IMR-90 (cell line): ENCODE measurements around the gene C16orf74. TPM values are rescaled to one million over a fixed set of nuclear protein-coding genes. Genes with fewer than 3 reads are reported as not detected.

Source experiments
- ATAC-seq: fragments of 200-7000 bp; cut with Tn5 transposase; 2 replicates; pipeline ENCODE4 v1.9.1; 2020; ENCODE audit warnings: low read depth, mild to moderate bottlenecking, moderate library complexity
- BruUV-seq: library from RNA; stranded (reverse); fragments of 400-500 nt; replicated peaks from 2 replicates; lab custom pipeline; 2021; lab: Mats Ljungman, UMichigan
- CTCF ChIA-PET: fragments of 300-600 bp; formaldehyde crosslinking; extraction: SDS; loops from one replicate; lab custom pipeline; 2021; ENCODE audit warnings: antibody characterized with exemption; lab: Yijun Ruan, JAX
- POLR2A ChIA-PET: fragments of 300-600 bp; sonication (Branson Sonifier 250); formaldehyde crosslinking; loops from one replicate; lab custom pipeline; 2022; ENCODE audit warnings: antibody characterized with exemption; ENCODE audit not compliant: unreplicated experiment; lab: Charles Lee
- DNase-seq: peaks from one replicate; pipeline ENCODE4 v3.0.0; 2013
- H2AFZ ChIP-seq: replicated peaks from 2 replicates; pipeline ENCODE3; 2013; ENCODE audit warnings: low read length, mild to moderate bottlenecking; ENCODE audit not compliant: poor library complexity
- H2AK5ac ChIP-seq: 2 replicates; pipeline ENCODE4 v1.6.1; 2013; ENCODE audit warnings: low read depth, low read length, inconsistent platforms
- H2AK9ac ChIP-seq: replicated peaks from 2 replicates; pipeline ENCODE3; 2013; ENCODE audit warnings: mild to moderate bottlenecking, low read depth, low read length, moderate library complexity; ENCODE audit not compliant: poor library complexity
- H2BK120ac ChIP-seq: 2 replicates; pipeline ENCODE4 v1.6.1; 2013; ENCODE audit warnings: low read depth, low read length, inconsistent platforms
- H2BK15ac ChIP-seq: 3 replicates; pipeline ENCODE4 v1.6.1; 2013; ENCODE audit warnings: low read depth, low read length, inconsistent platforms
- H2BK20ac ChIP-seq: 2 replicates; pipeline ENCODE4 v1.6.1; 2013; ENCODE audit warnings: low read depth, mild to moderate bottlenecking, inconsistent platforms, low read length, moderate library complexity
- H2BK5ac ChIP-seq: 2 replicates; pipeline ENCODE4 v1.6.1; 2013; ENCODE audit warnings: mild to moderate bottlenecking, low read depth, low read length, inconsistent platforms; ENCODE audit not compliant: poor library complexity, severe bottlenecking
- H3K14ac ChIP-seq: replicated peaks from 2 replicates; pipeline ENCODE4 v1.6.1; 2013; ENCODE audit warnings: low read depth, low read length, inconsistent platforms
- H3K18ac ChIP-seq: 2 replicates; pipeline ENCODE4 v1.6.1; 2013; ENCODE audit warnings: low read depth, low read length, control low read depth
- H3K23ac ChIP-seq: 2 replicates; pipeline ENCODE4 v1.6.1; 2013; ENCODE audit warnings: low read depth, low read length, inconsistent platforms
- H3K27ac ChIP-seq: 2 replicates; pipeline ENCODE4 v1.5.1; 2013; ENCODE audit warnings: mild to moderate bottlenecking, control low read depth, low read length; ENCODE audit not compliant: insufficient read depth
- H3K27me3 ChIP-seq: 2 replicates; pipeline ENCODE4 v1.6.1; 2013; ENCODE audit warnings: low read length; ENCODE audit not compliant: control insufficient read depth, insufficient read depth
- H3K36me3 ChIP-seq: 2 replicates; pipeline ENCODE4 v1.6.1; 2013; ENCODE audit warnings: low read length, mixed read lengths; ENCODE audit not compliant: control insufficient read depth, insufficient read depth
- H3K4ac ChIP-seq: 2 replicates; pipeline ENCODE4 v1.6.1; 2013; ENCODE audit warnings: low read depth, low read length, inconsistent platforms
- H3K4me1 ChIP-seq: 2 replicates; pipeline ENCODE4 v1.6.1; 2013; ENCODE audit warnings: low read length, mixed read lengths; ENCODE audit not compliant: control insufficient read depth, insufficient read depth
- H3K4me2 ChIP-seq: 2 replicates; pipeline ENCODE4 v1.6.1; 2013; ENCODE audit warnings: low read depth, mild to moderate bottlenecking, control low read depth, low read length, moderate library complexity
- H3K4me3 ChIP-seq: 2 replicates; pipeline ENCODE4 v1.5.1; 2013; ENCODE audit warnings: low read depth, mild to moderate bottlenecking, control low read depth, low read length, moderate library complexity; ENCODE audit not compliant: insufficient read depth
- H3K56ac ChIP-seq: 2 replicates; pipeline ENCODE4 v1.6.1; 2013; ENCODE audit warnings: low read length, inconsistent platforms; ENCODE audit not compliant: insufficient read depth; ENCODE audit errors: extremely low read depth
- H3K79me1 ChIP-seq, 2 experiments: 2 replicates each; pipeline ENCODE4 v1.6.1; 2013; ENCODE audit warnings: low read length in 2 of 2, inconsistent platforms in 1 of 2, low read depth in 1 of 2
- H3K9ac ChIP-seq: 2 replicates; pipeline ENCODE4 v1.6.1; 2013; ENCODE audit warnings: low read depth, low read length, control low read depth
- H3K9me1 ChIP-seq: 2 replicates; pipeline ENCODE4 v1.6.1; 2013; ENCODE audit warnings: low read length, inconsistent platforms; ENCODE audit not compliant: insufficient read depth
- H3K9me3 ChIP-seq: 2 replicates; pipeline ENCODE4 v1.6.1; 2013; ENCODE audit warnings: low read length; ENCODE audit not compliant: control insufficient read depth, insufficient read depth
- H4K20me1 ChIP-seq: 2 replicates; pipeline ENCODE4 v1.6.1; 2013; ENCODE audit warnings: low read length, inconsistent platforms; ENCODE audit not compliant: insufficient read depth
- H4K5ac ChIP-seq: 2 replicates; pipeline ENCODE4 v1.6.1; 2013; ENCODE audit warnings: mild to moderate bottlenecking, low read depth, low read length, control low read depth
- H4K8ac ChIP-seq, 2 experiments: 2 replicates each; pipeline ENCODE4 v1.6.1; 2013; ENCODE audit warnings: low read depth in 2 of 2, low read length in 2 of 2, control low read depth in 1 of 2, inconsistent platforms in 1 of 2
- H4K91ac ChIP-seq: 2 replicates; pipeline ENCODE4 v1.6.1; 2013; ENCODE audit warnings: low read depth, low read length, inconsistent platforms; ENCODE audit not compliant: insufficient read depth
- BHLHE40 ChIP-seq: fragments of 150-350 bp; IDR thresholded peaks from 2 replicates; pipeline ENCODE4 v1.6.1; 2016; ENCODE audit warnings: mild to moderate bottlenecking, low read depth, low read length
- CEBPB ChIP-seq: IDR thresholded peaks from 2 replicates; pipeline ENCODE4 v1.6.1; 2012; ENCODE audit warnings: low read depth, low read length, improper control_type of control experiment
- CHD1 ChIP-seq: IDR thresholded peaks from 2 replicates; pipeline ENCODE4 v1.6.1; 2012; ENCODE audit warnings: low read depth, low read length, improper control_type of control experiment
- CTCF ChIP-seq: conservative IDR thresholded peaks from 2 replicates; pipeline ENCODE4 v1.5.1; 2012; ENCODE audit warnings: mild to moderate bottlenecking, low read depth, low read length, improper control_type of control experiment
- ELK1 ChIP-seq: fragments of 150-350 bp; IDR thresholded peaks from 2 replicates; pipeline ENCODE4 v1.6.1; 2016; ENCODE audit warnings: low read depth, mild to moderate bottlenecking, low read length, moderate library complexity, borderline replicate concordance
- FOS ChIP-seq: fragments of 150-350 bp; IDR thresholded peaks from 2 replicates; pipeline ENCODE4 v1.6.1; 2016; ENCODE audit warnings: low read depth, low read length
- MAFK ChIP-seq: IDR thresholded peaks from 2 replicates; pipeline ENCODE4 v1.6.1; 2012; ENCODE audit warnings: low read depth, low read length, improper control_type of control experiment
- MAZ ChIP-seq: IDR thresholded peaks from 2 replicates; pipeline ENCODE4 v1.6.1; 2012; ENCODE audit warnings: low read depth, mild to moderate bottlenecking, low read length, improper control_type of control experiment, moderate library complexity, borderline replicate concordance
- MXI1 ChIP-seq: IDR thresholded peaks from 2 replicates; pipeline ENCODE4 v1.6.1; 2012; ENCODE audit warnings: low read depth, mild to moderate bottlenecking, low read length, moderate library complexity, borderline replicate concordance
- NFE2L2 ChIP-seq: fragments of 150-350 bp; IDR thresholded peaks from 2 replicates; pipeline ENCODE4 v1.6.1; 2016; ENCODE audit warnings: low read depth, mild to moderate bottlenecking, low read length
- POLR2A ChIP-seq: IDR thresholded peaks from 2 replicates; pipeline ENCODE4 v1.6.1; 2012; ENCODE audit warnings: mild to moderate bottlenecking, low read depth, low read length
- RAD21 ChIP-seq: IDR thresholded peaks from 2 replicates; pipeline ENCODE4 v1.6.1; 2012; ENCODE audit warnings: low read length, improper control_type of control experiment
- RCOR1 ChIP-seq: IDR thresholded peaks from 2 replicates; pipeline ENCODE4 v1.6.1; 2012; ENCODE audit warnings: mild to moderate bottlenecking, low read length, improper control_type of control experiment; ENCODE audit not compliant: insufficient replicate concordance
- RFX5 ChIP-seq: IDR thresholded peaks from 2 replicates; pipeline ENCODE4 v1.8.0; 2012; ENCODE audit warnings: low read depth, mild to moderate bottlenecking, low read length, moderate library complexity
- SMC3 ChIP-seq: fragments of 150-350 bp; IDR thresholded peaks from 2 replicates; pipeline ENCODE4 v1.6.1; 2016; ENCODE audit warnings: low read depth, mild to moderate bottlenecking, antibody characterized with exemption, low read length, moderate library complexity
- WGBS, 2 experiments: methylation state at CpG; one replicate each; pipeline versions ENCODE4 v1.1.5 to v1.1.7; 2013; ENCODE audit warnings: missing lambda C conversion rate in 2 of 2; ENCODE audit not compliant: insufficient read length in 1 of 2; ENCODE audit errors: extremely low coverage in 2 of 2; 5-methylcytosine and 5-hydroxymethylcytosine counted together
- dilution Hi-C: fragments of 300-500 bp; cut with HindIII; formaldehyde crosslinking; loops from one replicate; pipeline ENCODE4 v1.14.3; 2018; ENCODE audit warnings: low sequenced_read_pairs; ENCODE audit not compliant: unreplicated experiment
- in situ Hi-C: fragments of 300-500 bp; cut with MboI; formaldehyde crosslinking; loops from 3 replicates; pipeline ENCODE4 v1.14.3; 2019; ENCODE audit warnings: low sequenced_read_pairs, inconsistent platforms, mixed read lengths
- intact Hi-C: fragments of 100-400 bp; cut with micrococcal nuclease; formaldehyde crosslinking; loops from 2 replicates; pipeline ENCODE4 v1.10.0; 2022
- polyA plus RNA-seq, 3 experiments: library from polyadenylated mRNA; depleted of rRNA; stranded (reverse); fragments of >200 nt; gene quantifications; 2 replicates each; pipeline ENCODE4 v1.2.3, GENCODE V29; 2012; ENCODE audit warnings: low replicate concordance in 1 of 3
- total RNA-seq: library from RNA; depleted of rRNA; stranded (reverse); fragments of >200 nt; gene quantifications from 2 replicates; pipeline ENCODE4 v1.2.3, GENCODE V29; 2012

Gene C16orf74
- total and polyA plus RNA-seq, 2 of the 4 experiments (the other 2 are of a cell fraction), result 4.5 to 12.2 TPM

GRCh38 chr16:85777583-85778310 is 26.9 kb upstream of the C16orf74 start (continued):
- TF ChIP-seq RAD21, result no peak

- no peak overlapping the region for H4K91ac ChIP-seq
- H4K20me1 ChIP-seq, result peaks cover 8% of the 10 kb centered on the region
- H2AFZ ChIP-seq, result no peak overlapping the region
- H2AK5ac ChIP-seq, result no peak overlapping the region
- dilution Hi-C loops, result no loop called here
- H3K4me2 ChIP-seq, result no peak overlapping the region
- H3K4ac ChIP-seq, result no peak overlapping the region
- H2BK5ac ChIP-seq, result no peak overlapping the region
- H3K4me3 ChIP-seq, result no peak overlapping the region
- H2AK9ac ChIP-seq, result no peak overlapping the region
- ATAC-seq, result no peak
- no peak for DNase-seq
- intact Hi-C loops, result no loop called here
- peaks cover 25% of the 10 kb centered on the region for H3K36me3 ChIP-seq
- H3K9me3 ChIP-seq, result no peaks in the 10 kb centered on the region
- no peak overlapping the region for H3K23ac ChIP-seq
- in situ Hi-C loops, result no loop called here
- H3K14ac ChIP-seq, result no peak overlapping the region
- H3K18ac ChIP-seq, result no peak overlapping the region
- H2BK120ac ChIP-seq, result no peak overlapping the region
- CTCF ChIA-PET, result no interaction called here
- BruUV-seq, result no TSS peak
- no peak overlapping the region for H4K8ac ChIP-seq
- peaks cover 3 to 9% of the 10 kb centered on the region in 2 experiments; a peak in 1 of 4 replicates for H3K79me1 ChIP-seq
- H3K27me3 ChIP-seq, result no peaks in the 10 kb centered on the region
- H4K5ac ChIP-seq, result no peak overlapping the region
- no peak overlapping the region for H2BK15ac ChIP-seq
- no peak overlapping the region for H3K9ac ChIP-seq
- POLR2A ChIA-PET, result no interaction called here
- no peaks in the 10 kb centered on the region; the same call in 1 of the 2 replicates for H3K4me1 ChIP-seq
- WGBS, 2 experiments, result 83% methylated on average over 1 of the region's 8 CpGs; no CpG with 5 or more reads in 1 of the 2 experiments
- no peak overlapping the region for H3K56ac ChIP-seq
- H3K27ac ChIP-seq, result no peak overlapping the region
- no peaks in the 10 kb centered on the region for H3K9me1 ChIP-seq
- H2BK20ac ChIP-seq, result no peak overlapping the region
- TF ChIP-seq ELK1, result no peak
- no peak for TF ChIP-seq MAZ
- no peak for TF ChIP-seq CHD1
- no peak for TF ChIP-seq MAFK
- no peak for TF ChIP-seq RCOR1
- TF ChIP-seq SMC3, result no peak
- TF ChIP-seq CTCF, result no peak
- no peak for TF ChIP-seq MXI1
- no peak for TF ChIP-seq BHLHE40
- TF ChIP-seq FOS, result no peak
- TF ChIP-seq POLR2A, result no peak
- TF ChIP-seq RFX5, result no peak
- TF ChIP-seq NFE2L2, result no peak
- TF ChIP-seq RAD21, result no peak
- no peak for TF ChIP-seq CEBPB
Observed at GRCh38 chr16:85774811-85775210, 23.9 kb upstream of the C16orf74 start.
